HG03280 (cell line): Measurements from ENCODE around the gene CTIF.

ENCODE experiments used
- ATAC-seq: cut with Tn5 transposase; IDR thresholded peaks from one replicate; pipeline ENCODE4 v1.9.1; 2021; ENCODE audit warnings: mild to moderate bottlenecking, moderate library complexity; ENCODE audit not compliant: unreplicated experiment

The CTIF gene

DNA sequence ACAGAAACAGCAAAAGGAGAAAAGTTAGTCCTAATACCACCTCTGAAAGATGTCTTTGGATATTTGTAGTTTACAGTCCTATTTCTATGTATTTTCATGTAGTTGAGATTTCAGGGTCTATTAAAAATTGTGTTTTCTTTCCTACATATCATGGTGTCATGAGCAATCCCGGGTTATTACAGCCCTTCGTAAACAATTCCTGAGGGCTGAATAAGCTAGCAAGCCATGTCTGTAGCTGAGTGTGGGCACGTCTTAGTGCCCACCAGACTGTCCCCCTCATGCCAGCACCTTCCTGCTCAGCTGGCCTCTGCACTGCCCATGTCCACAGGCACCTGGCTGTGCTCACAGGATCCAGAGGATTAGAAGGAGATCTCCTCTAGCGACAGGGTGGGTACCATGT, 60.6 kb downstream of the CTIF start:
- no peak for ATAC-seq

DNA sequence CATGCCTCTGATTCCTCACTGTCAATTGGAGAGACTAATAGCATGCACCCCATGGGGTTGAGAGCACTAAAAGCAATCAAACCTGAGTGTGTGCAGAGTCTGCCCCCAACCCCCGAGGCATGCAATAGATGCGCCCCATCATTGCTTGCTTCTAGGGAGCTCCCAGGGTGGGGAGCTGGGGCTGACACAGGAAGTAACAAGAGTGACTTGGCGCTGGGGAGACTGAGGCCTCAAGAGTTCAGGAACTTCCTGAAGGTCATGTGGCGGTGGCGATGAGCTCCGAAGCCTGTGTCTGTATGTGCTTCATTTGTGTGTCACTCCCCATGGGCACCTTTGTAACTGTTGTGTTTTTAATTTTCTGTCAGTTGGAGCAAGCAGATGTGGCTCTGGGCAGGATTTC, 61.2 kb downstream of the CTIF start:
- ATAC-seq = no peak

DNA sequence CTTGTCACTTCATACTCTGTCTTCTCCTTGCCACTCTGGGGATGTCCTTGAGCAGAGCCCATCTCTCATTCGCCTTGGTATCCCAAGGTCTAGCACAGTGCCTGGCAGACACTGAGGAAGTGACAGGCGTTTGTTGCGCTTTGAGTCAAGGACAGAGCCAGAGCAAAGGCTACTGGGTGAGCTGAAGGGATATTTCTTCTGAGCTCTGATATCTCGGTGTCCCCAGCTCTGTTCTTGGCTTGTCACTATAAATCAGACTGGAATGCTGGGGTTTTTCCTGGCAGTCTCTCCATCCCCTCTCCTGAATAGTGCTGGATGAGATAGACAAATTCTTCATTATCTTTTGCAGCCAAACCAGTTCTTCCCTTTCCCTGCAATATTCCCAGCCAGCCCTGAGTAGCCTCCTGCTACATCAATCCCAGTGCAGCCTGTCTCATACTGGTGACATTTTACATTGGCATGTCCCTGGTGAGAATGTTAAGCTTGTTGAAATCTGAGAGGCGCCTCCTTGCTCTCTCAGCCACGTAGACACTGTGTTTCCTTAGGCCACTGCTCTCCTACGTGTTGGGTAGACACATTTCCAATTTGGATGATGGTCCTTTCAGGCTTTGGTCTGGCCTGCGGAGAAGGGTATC, 61.7 kb downstream of the CTIF start:
- ATAC-seq = no peak

DNA sequence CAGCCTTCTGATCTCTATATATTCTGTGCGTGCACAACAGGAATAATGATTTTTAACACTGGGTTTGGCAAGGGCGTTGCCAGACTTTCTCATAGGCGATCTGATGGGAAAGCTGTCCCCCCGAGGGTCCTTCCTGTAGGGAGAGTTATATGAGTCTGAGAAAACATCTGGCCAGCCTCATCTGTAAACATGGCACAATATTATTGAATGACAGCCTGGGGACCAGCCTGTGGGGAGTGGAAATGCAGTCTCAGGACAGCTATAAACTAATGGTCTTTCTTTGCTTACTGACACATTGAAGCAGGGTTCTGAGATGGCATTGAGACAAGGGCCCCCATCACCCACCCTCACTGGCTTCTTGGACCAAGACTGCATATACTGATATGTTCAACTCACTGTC, 62.5 kb downstream of the CTIF start:
- ATAC-seq = no peak

DNA sequence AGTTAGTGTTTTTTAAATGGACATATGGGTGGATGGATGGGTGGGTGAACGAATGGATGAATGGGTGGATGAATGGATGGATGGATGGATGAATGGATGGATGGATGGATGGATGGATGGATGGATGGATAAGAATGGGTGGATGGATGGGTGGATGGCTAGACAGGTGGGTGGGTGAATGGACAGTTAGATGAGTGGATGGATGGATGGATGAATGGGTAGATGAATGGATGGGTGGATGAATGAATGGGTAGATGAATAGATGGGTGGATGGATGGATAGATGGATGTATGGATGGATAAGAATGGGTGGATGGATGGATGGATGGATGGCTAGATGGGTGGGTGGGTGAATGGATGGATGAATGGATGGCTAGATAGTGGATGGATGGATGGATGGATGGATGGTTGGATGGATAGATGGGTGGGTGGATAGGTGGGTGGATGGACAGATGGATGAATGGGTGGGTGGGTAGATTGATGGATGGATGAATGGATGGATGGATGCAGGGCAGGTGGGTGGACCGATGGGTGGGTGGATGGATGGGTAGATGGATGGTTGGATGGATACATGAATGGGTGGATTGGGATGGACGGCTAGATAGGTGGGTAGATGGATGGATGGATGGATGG, 64.0 kb downstream of the CTIF start:
- ATAC-seq = no peak

DNA sequence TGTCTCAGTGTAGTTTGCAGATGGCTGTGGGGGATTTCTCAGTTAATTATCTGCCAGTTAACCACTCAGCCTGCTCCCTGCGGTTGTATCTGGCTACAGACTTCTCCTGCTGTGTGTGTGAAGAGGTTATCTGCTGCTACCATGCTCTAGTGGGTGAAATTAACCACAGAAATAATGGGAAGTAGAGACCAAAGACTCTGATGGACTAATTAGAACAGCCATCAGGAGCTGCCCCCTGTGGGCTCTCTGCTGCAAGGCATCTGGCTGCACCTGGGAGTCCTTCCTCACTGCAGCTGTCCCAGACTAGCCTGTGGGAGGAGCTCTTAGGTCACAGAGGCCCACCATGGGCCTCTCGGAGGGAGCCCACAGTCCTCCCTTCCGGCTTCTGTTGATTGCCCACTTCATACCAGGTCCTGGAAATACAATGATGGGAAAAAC, 66.6 kb downstream of the CTIF start:
- no peak for ATAC-seq

DNA sequence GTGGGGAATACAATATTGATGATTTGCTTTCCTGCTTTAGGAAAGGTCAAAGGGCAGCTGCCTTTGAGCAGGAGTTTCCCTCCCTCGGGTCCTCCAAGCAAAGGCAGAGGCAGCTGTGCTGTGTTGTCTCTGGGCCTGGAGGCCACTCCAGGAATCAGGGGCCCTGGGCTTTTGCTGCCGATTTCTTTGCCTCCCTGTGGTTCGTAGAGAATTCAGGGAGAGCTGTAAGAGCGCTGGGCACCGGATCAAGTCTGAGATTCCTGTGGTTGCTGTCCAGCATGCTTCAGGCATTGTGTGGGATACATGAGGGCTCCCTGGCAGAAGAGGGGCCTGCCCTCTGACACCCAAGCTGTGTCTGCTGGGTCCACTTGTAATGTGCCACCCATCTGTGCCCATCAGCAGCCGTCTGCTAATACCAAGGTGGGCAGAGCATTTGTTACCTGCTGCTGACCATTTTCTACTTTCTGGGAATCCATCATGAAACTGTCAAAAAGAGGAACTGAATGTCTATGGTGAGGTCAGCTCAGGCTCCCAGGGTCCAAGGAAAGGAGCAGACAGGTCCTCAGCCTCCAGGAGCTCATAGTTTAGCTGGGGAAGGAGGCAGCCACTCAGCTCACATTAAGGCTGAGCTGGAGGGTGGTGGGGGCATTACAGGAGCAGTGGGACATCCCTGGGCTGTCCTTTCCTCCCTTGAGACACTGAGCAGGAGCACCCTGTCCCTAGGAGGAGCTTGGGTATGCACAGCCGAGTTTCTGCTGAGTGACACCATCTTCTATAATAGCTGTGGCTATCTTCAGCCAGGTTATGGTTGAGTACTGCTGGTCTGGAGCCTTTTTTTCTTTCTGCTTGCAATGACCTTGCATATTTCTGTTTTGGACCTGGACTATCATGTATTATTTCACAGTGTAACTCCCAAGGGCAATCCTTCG, 68.5 kb downstream of the CTIF start:
- ATAC-seq = no peak

DNA sequence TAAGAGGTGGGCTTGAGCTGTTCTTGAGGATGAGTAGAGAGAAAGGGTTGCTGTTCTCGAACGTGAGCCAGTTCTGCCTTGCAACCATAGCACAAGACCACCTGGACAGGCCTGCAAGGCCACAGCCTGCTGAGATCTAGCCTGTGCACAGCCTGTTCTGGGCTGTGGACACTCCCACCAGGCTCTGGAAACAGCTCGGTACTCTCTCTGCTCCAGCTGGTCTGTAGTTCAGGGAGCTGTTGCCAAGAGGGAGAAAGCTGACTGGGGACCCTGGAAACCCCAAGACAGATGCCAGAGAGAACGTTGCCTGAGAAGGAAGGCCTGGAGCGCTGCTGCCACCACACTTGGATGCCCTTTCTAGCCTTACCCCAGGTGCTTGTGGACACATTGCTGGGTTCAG, 69.8 kb downstream of the CTIF start:
- ATAC-seq = no peak

DNA sequence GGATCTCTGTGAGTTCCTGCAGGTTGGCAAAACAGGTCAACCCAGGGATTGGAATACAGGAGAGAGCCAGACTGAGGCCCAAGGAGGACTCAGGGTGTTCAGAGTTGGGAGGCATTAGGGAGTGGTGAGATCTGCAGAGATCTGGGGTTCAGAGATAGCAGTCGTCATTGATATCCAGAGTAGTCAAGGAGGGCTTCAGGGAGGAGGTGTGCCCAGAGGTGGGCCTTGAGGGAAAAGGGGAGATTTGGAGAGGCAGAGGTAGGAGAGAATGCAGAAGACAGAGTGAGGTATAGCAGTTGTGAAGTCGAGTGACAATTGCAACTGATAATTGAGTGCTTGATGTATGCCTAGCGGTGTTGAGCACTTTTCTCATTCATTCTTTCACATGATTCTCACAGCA, 70.3 kb downstream of the CTIF start:
- ATAC-seq = no peak

DNA sequence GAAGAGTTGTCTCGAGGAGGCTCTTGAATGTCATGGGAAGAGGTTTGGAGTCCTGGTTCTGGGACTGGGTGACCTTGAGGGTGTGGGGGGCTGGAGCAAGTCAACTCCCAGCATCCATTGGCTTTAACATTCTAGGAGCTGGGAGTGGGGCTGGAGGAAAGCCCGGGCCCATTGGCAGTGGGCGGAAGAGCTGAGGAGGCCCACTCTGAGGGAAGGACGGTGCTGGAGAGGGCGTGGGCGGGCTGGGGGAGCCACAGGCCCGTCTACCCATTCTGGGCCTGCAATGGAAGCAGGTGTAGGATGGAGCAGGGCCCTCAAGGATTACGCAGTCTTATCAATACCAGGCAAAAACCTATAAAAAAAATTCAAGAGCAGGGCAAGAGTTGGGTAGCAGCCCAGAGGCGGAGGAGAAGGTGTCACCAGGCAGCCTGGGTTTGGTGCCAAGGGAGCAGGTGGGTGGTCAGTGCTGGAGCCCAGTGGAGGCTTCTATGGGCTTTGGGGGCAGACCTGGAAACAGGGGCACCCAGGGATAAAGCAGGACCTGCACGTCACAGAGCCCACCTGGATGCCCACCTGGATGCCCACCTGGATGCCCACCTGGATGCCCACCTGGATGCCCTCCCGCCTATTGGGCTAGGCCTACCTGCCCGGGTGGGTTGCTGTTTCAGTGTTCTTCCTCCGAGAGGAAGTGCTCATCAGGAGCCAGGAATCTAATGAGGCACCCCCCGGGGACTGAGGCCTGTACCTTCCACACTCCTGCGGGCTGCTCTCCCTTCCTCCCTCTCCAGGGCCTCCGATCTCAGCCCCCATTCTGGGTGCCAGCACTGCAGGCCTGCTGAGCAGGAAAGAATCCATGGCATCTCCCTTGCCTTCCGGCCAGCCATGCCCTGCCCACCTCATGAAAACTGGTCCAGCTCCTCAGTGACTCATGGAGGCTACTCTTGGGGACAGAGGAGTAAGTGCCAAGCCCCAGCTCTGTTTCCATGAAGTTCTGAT, 71.3 kb downstream of the CTIF start:
- no peak for ATAC-seq

DNA sequence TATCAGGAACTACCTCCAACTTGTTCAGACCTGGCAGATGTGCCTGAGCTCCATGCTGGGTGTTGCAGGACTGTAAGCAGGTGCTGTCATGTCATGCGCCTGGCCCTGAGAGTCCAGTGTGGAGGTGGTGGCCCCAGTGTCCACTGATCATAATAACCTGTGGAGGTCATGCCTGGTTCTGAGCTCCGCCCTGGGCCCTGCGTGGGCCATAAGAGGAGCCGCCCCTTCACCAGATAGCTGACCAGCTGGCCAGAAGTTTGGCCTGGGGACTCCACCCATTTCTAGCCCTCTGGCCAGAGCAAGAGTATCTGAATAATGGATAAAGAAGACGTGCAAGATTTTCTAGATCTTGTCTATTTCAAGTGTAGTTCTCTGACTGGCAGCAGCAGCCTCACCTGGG, 72.4 kb downstream of the CTIF start:
- no peak for ATAC-seq

DNA sequence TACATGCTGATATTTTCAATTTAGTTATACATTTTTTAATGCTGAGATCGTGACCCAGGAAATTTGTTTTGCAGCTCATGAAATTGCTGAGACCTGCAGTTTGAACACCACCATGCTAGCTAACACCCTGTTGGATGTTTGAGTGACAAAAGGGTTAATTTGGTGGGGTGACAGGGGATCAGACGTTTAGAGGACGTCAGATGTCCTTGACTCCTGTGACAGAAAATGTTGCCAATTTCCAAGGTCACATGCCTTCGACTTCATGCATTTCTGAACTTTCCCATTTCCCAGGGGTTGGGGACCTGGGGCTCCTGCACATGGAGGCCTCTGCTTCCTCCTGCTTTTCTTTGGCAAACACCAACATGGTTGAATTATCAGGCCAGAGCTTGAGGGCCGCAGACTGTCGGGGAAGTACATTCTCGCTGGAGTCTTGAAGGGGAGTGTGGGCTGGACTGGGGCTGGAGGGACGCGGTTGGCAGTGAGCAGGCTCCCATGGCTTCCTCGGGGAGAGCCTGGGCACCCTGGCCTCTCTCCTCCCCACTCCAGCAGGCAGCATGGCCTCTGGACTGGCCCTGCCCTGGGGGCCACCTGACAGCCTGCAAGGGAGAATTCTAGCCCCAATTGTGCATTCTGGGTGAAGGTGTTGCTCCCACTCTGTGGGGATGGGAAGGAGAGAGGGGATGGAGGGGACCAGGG, 73.1 kb downstream of the CTIF start:
- ATAC-seq = no peak

DNA sequence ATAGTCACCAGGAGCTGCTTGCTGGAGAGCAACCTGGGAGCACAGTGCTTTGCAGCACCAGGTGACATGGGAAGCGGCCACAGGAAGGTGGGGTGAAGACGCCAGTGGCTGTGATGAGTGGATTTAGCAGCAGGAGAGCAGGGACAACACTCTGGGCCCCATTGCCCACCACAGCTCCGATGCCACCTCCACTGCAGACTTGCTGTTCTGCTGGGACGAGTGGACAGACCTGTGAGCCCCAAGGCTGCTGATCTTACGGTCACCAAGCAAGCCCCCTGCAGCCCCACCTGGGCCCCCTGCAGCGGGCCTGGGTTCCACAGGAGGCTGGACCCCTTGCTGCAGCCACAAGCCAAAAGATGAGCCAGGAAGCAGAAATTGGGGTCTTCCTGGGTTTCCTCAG, 73.7 kb downstream of the CTIF start:
- ATAC-seq = no peak

DNA sequence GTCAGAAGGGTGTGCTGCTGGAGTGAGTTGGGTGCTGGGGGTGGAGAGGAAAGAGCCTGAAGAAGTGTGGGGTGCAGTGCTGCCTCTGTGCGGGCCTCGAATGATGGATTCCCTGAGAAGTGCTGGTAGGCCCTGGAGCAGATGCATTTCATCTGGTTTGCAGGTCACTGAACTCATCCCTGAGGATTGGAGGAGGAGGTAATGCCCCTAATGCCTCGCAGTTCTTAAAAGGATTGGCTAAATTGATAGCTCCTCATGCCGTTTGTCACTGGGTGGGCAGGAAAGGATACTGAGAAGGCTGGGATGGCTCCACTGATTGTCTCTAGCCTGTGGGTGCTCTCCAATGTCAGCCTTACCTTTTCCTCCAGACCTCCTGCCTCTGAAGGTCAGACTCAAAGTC, 74.1 kb downstream of the CTIF start:
- no peak for ATAC-seq

DNA sequence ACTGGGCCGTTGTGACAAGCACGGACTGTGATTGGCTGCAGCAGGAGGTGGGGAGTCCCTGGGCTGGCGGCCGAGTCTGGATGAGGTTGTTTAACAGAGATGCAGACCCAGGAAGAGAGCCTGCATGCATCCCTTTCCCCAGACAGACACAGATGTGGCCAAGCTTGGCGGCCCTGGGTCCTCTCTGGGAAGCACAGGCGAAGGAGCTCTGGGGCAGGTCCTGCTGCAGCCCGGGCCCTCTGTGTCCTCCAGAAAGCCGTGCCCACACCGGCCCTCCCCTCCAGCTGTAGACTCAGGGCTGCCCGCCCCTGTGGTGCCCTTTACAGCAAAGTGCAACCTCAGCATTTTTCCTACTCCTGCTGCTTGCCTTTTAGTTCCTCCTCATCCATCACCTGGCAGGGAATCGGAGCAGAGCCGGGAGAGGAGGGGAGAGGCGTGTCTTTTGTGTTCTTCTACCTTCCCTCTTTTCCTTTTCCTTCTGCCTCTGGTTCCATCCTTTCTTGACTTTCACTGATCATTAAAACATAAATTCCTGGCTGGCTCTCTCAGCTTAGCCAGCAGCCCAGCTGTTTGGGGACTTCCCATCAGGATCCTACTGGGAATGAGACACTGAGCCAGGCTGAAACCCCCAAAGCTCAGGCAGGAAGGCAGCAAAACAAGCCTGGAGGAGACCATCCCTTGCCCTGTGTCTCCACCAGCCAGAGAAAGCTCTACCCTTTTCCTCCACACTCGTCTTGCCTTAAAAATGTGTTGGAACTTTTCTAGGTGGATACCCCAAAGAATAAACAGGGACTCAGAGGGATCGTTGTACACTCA, 75.0 kb downstream of the CTIF start:
- no peak for ATAC-seq

DNA sequence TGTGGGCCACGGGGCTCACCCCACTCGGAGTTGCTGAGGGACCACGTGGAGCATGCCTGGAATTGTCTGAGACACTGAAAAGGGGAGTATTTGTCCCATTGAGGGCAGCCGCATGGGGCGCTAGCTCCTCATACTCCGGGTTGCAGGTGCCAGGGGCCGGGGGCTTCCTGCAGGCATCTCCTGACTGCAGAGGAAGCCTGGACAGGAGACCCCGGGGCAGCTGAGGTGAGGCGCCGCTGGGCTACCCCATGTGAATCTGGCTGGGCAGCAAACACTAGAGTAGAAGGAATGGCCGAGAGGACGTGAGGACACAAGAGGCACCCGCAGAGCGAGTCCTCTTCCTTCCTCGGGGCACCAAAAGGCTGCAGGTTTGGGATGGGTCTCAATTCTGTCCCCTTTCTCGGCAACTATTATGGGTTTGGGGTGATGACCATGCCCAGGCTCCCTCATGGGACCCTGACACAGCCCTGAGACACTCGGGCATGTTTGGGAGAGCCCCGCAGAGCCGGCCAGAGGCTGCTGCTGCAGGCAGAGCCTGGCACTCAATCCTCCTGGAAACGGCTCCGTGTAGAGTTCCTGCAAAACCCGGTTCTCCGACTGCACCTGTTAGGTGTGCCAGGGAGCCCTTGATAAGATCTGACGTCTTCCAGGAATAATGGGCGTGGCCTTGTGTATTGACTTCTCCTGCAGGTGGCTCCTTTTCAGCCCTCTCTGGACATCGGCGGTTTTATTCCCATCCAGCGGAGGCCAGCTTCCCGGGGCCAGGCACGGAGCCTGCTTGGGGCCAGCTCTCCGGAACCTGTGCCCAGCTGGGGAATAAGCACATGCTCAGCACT, 77.0 kb downstream of the CTIF start:
- no peak for ATAC-seq

DNA sequence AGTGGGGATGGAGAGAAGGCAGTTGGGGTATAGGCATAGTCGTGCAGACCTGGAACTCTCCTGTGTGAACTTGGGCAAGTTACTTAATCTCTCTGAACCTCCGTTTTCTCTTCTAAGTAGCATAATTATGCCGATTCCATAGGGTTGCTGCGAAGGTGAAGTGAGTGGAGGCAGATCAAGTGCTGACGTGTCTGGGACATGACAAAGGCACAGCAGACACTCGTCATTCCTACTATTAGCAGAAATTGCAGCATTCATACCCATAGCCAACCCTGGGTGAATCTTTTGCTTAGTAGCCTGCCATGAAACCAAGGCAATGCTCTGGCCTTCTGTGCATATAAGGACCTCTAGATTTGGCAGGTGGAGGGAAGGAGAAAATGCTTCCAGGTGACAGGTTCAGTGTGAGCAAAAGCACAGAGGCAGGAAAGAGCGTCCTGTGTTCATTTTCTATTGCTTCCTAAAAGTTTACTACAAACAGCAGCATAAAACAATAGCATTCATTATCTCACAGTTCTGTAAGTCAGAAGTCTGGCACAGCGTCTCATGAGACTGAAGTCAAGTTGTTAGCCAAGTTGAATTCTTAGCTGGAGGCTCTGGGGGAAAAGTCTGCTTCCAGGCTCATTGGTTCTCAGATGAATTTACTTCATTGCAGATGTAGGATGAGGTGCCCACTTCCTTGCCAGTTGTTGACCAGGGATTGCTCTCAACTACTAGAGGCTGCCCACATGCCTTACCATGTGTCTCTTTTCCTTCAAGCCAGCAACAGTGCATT, 77.8 kb downstream of the CTIF start:
- no peak for ATAC-seq
